B cell (primary cell): Measurements from ENCODE around the gene CLOCK. TPM values are rescaled to one million over a fixed set of nuclear protein-coding genes. Genes with fewer than 3 reads are reported as not detected.

Experiments used
- ATAC-seq: fragments of 200-7000 bp; cut with Tn5 transposase; one replicate; pipeline ENCODE4 v1.10.0; 2021; ENCODE audit warnings: low read depth, mild to moderate bottlenecking, moderate number of reproducible peaks, moderate library complexity
- CTCF ChIA-PET: fragments of 350-600 bp; sonication (Branson Sonifier 250); formaldehyde crosslinking; loops from one replicate; lab custom pipeline; 2021; ENCODE audit warnings: antibody characterized with exemption, inconsistent platforms; lab: Charles Lee
- POLR2A ChIA-PET: fragments of 350-600 bp; sonication (Branson Sonifier 250); formaldehyde crosslinking; loops from one replicate; lab custom pipeline; 2021; ENCODE audit warnings: antibody characterized with exemption; lab: Charles Lee
- DNase-seq: peaks from one replicate; pipeline ENCODE4 v3.0.0; 2013
- H2AFZ ChIP-seq: 2 replicates; pipeline ENCODE4 v1.6.1; 2012; ENCODE audit warnings: mild to moderate bottlenecking, low read depth, low read length; ENCODE audit not compliant: insufficient read depth, poor library complexity, severe bottlenecking
- H3K27ac ChIP-seq, 2 donors: 1 replicate in 1 of 2; 2 replicates in 1 of 2; pipeline ENCODE4 v1.5.1; 2012 to 2013; ENCODE audit warnings: low read length in 2 of 2, mild to moderate bottlenecking in 2 of 2, moderate library complexity in 1 of 2
- H3K27me3 ChIP-seq, 4 experiments: fragments of 200-600 bp in 1 of 4; sonication (generic) in 1 of 4; replicated peaks in 1 of 4; 1 replicate in 2 of 4; 2 replicates in 2 of 4; pipeline versions ENCODE4 v1.6.1 to v1.7.0; 2013 to 2016; ENCODE audit warnings: low read length in 3 of 4, mild to moderate bottlenecking in 2 of 4, mixed read lengths in 1 of 4, moderate library complexity in 1 of 4; ENCODE audit not compliant: insufficient read depth in 4 of 4, control insufficient read depth in 3 of 4; ENCODE audit errors: control extremely low read depth in 1 of 4
- H3K36me3 ChIP-seq, 2 experiments: replicated peaks in 1 of 2; 1 replicate in 1 of 2; 2 replicates in 1 of 2; pipeline versions ENCODE4 v1.6.1 to v1.7.1; 2013; ENCODE audit warnings: low read length in 1 of 2; ENCODE audit not compliant: insufficient read depth in 2 of 2, control insufficient read depth in 1 of 2; ENCODE audit errors: control extremely low read depth in 1 of 2, extremely low read depth in 1 of 2
- H3K4me1 ChIP-seq, 2 donors: fragments of 200-600 bp in 1 of 2; sonication (generic) in 1 of 2; 1 replicate in 1 of 2; 2 replicates in 1 of 2; pipeline versions ENCODE4 v1.5.1 to v1.6.1; 2013 to 2017; ENCODE audit warnings: low read length in 2 of 2; ENCODE audit not compliant: control insufficient read depth in 2 of 2, insufficient read depth in 2 of 2
- H3K4me2 ChIP-seq: replicated peaks from 2 replicates; pipeline ENCODE3; 2012; ENCODE audit warnings: mild to moderate bottlenecking, low read depth, low read length; ENCODE audit not compliant: poor library complexity, severe bottlenecking
- H3K4me3 ChIP-seq, 5 experiments: fragments of 200-600 bp in 1 of 5; sonication (generic) in 1 of 5; 1 replicate in 3 of 5; 2 replicates in 2 of 5; pipeline versions ENCODE4 v1.5.1 to v1.7.0; 2011 to 2016; ENCODE audit warnings: low read length in 4 of 5, mild to moderate bottlenecking in 4 of 5, low read depth in 2 of 5, control low read depth in 1 of 5, moderate library complexity in 1 of 5; ENCODE audit not compliant: insufficient read depth in 1 of 5; ENCODE audit errors: control extremely low read depth in 1 of 5, extremely low read depth in 1 of 5
- H3K79me2 ChIP-seq: fragments of 200-600 bp; sonication (generic); one replicate; pipeline ENCODE4 v1.6.0; 2016; ENCODE audit warnings: low read length; ENCODE audit not compliant: control insufficient read depth, insufficient read depth
- H3K9ac ChIP-seq: fragments of 200-600 bp; sonication (generic); 2 replicates; pipeline ENCODE4 v1.6.1; 2017; ENCODE audit warnings: mild to moderate bottlenecking, low read length, moderate library complexity
- H3K9me3 ChIP-seq, 3 donors: one replicate each; pipeline versions ENCODE4 v1.6.1 to v1.7.1; 2013; ENCODE audit warnings: low read length in 2 of 3; ENCODE audit not compliant: control insufficient read depth in 2 of 3, insufficient read depth in 1 of 3; ENCODE audit errors: control extremely low read depth in 1 of 3
- H4K20me1 ChIP-seq: 2 replicates; pipeline ENCODE4 v1.6.0; 2012; ENCODE audit warnings: mild to moderate bottlenecking, low read length; ENCODE audit not compliant: insufficient read depth, control insufficient read depth, poor library complexity, severe bottlenecking
- H3K27ac Mint-ChIP-seq: one replicate; pipeline ENCODE4 v1.8.0; 2021; ENCODE audit warnings: mixed read lengths
- H3K27me3 Mint-ChIP-seq: one replicate; pipeline ENCODE4 v1.8.0; 2021; ENCODE audit warnings: mixed read lengths
- H3K4me1 Mint-ChIP-seq: one replicate; pipeline ENCODE4 v1.8.0; 2021; ENCODE audit warnings: mixed read lengths
- H3K4me3 Mint-ChIP-seq: one replicate; pipeline ENCODE4 v1.8.0; 2021; ENCODE audit warnings: mixed read lengths
- H3K9me3 Mint-ChIP-seq: one replicate; pipeline ENCODE4 v1.8.0; 2022; ENCODE audit warnings: mixed read lengths; ENCODE audit not compliant: insufficient read depth
- CTCF ChIP-seq: fragments of 200-600 bp; IDR thresholded peaks from one replicate; pipeline ENCODE4 v1.8.0; 2022; ENCODE audit warnings: antibody characterized with exemption, mild to moderate bottlenecking
- EZH2 ChIP-seq: IDR thresholded peaks from 2 replicates; pipeline ENCODE4 v1.6.1; 2012; ENCODE audit warnings: borderline replicate concordance, low read depth, mild to moderate bottlenecking, moderate library complexity, low read length; ENCODE audit not compliant: insufficient read depth, poor library complexity, severe bottlenecking
- WGBS: methylation state at CpG from one replicate; pipeline ENCODE4 v1.1.5; 2013; ENCODE audit warnings: missing lambda C conversion rate; ENCODE audit not compliant: insufficient coverage; 5-methylcytosine and 5-hydroxymethylcytosine counted together
- intact Hi-C: fragments of 100-400 bp; cut with micrococcal nuclease; formaldehyde crosslinking; loops from one replicate; pipeline ENCODE4 v1.10.0; 2022
- polyA plus RNA-seq: library from polyadenylated mRNA; depleted of rRNA; stranded (reverse); fragments of >200 nt; gene quantifications from 2 replicates; pipeline ENCODE4 v1.2.3, GENCODE V29; 2012
- total RNA-seq, 2 donors: library from RNA; stranded (reverse); fragments of 120-200 nt in 1 of 2; gene quantifications; 1 replicate in 1 of 2; 2 replicates in 1 of 2; pipeline versions ENCODE4 v1.2.3 to v1.2.4, GENCODE V29; 2013 to 2022

Gene CLOCK
- total and polyA plus RNA-seq, 2 donors (not counting 1 experiment from before 2014, with no cell fraction given): 2.8 to 14.2 TPM

GRCh38 chr4:55410431-55410830 is 136.3 kb downstream of the CLOCK start:
- Histone ChIP-seq H3K9me3 (no peaks in the 10 kb centered on the region), H3K79me2 (peaks cover 64% of the 10 kb centered on the region), H3K4me1 (peaks cover 14% of the 10 kb centered on the region in 2 donors), H3K4me3 (no peak overlapping the region), H4K20me1 (peaks cover 66% of the 10 kb centered on the region), H3K27me3 (no peaks in the 10 kb centered on the region), H2AFZ (no peak overlapping the region), H3K36me3 (peaks cover 9 to 12% of the 10 kb centered on the region in 2 experiments), H3K9ac (no peak overlapping the region), H3K27ac (peak overlapping the region in 1 of 2 donors; percentile 77), H3K4me2 (no peak overlapping the region)
- intact Hi-C loops: no loop called here
- Mint-ChIP-seq H3K27ac (peak overlapping the region; percentile 50), H3K4me1 (peaks cover 28% of the 10 kb centered on the region), H3K27me3 (no peaks in the 10 kb centered on the region), H3K9me3 (no peaks in the 10 kb centered on the region), H3K4me3 (no peak overlapping the region)
- TF ChIP-seq CTCF (no peak), EZH2 (no peak)
- DNase-seq (no peak), ATAC-seq (no peak)
- 100% methylated on average over 2 of the region's 8 CpGs for WGBS
- ChIA-PET CTCF (interaction anchor here (0.7 to 3.7 kb wide), 11 partner anchors 9 to 457 kb away, joined by 3 to 27 read pairs (median 5); no protein-coding TSS in a partner anchor), POLR2A (no interaction called here)

GRCh38 chr4:55409468-55410171 is 137.1 kb downstream of the CLOCK start:
- Mint-ChIP-seq H3K9me3 (no peaks in the 10 kb centered on the region), H3K4me1 (peaks cover 30% of the 10 kb centered on the region), H3K4me3 (peak overlapping the region; percentile 36), H3K27ac (peak overlapping the region; percentile 71), H3K27me3 (no peaks in the 10 kb centered on the region)
- intact Hi-C loops: loop anchor here (1.0 kb wide), 3 partner anchors 13 to 458 kb away; no protein-coding TSS in a partner anchor
- ChIA-PET POLR2A (no interaction called here), CTCF (interaction anchor here (0.6 to 3.7 kb wide), 18 partner anchors 8 to 1360 kb away, joined by 3 to 27 read pairs (median 6); partner anchors contain the start of genes CEP135 and TMEM165)
- H2AFZ ChIP-seq: peak overlapping the region; percentile 1
- peak overlapping the region; percentile 46 for H3K4me2 ChIP-seq
- H3K9ac ChIP-seq: no peak overlapping the region
- ATAC-seq (peak; percentile 93), DNase-seq (peak; percentile 85)
- no peak overlapping the region for H3K4me3 ChIP-seq
- H3K4me1 ChIP-seq: peaks cover 14% of the 10 kb centered on the region in 2 donors
- H3K9me3 ChIP-seq: no peaks in the 10 kb centered on the region
- H3K27ac ChIP-seq: peak overlapping the region in 1 of 2 donors; percentile 77
- TF ChIP-seq EZH2 (no peak), CTCF (peak; percentile 73)
- WGBS: 47% methylated on average over 6 of the region's 10 CpGs
- no peaks in the 10 kb centered on the region for H3K27me3 ChIP-seq
- H3K36me3 ChIP-seq: peaks cover 9 to 16% of the 10 kb centered on the region in 2 experiments
- H3K79me2 ChIP-seq: peaks cover 71% of the 10 kb centered on the region
- peaks cover 58% of the 10 kb centered on the region for H4K20me1 ChIP-seq
